ENCODE results near the gene DNAH12.

DNA sequence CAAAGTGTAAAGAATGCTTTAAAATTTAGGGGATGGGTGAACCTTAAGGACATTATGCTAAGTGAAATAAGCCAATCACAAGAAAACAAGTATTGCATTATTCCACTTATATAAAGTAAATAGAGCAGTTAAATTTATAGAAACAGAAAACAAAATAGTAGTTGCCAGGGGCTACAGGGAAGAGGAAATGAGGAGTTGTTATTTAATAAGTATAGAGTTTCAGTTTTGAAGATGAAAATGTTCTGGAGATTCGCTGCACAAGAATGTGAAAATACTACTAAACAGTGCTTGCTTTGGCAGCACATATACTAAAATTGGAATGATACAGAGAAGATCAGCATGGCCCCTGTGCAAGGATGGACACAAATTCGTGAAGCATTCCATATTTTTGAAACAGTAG is 32.0 kb downstream of the DNAH12 start:
- TF ChIP-seq SMC3 (IDR thresholded peaks at IDR 0.05; ENCODE audit: low read depth, low read length), result no peak
- TF ChIP-seq, protein P1, sequence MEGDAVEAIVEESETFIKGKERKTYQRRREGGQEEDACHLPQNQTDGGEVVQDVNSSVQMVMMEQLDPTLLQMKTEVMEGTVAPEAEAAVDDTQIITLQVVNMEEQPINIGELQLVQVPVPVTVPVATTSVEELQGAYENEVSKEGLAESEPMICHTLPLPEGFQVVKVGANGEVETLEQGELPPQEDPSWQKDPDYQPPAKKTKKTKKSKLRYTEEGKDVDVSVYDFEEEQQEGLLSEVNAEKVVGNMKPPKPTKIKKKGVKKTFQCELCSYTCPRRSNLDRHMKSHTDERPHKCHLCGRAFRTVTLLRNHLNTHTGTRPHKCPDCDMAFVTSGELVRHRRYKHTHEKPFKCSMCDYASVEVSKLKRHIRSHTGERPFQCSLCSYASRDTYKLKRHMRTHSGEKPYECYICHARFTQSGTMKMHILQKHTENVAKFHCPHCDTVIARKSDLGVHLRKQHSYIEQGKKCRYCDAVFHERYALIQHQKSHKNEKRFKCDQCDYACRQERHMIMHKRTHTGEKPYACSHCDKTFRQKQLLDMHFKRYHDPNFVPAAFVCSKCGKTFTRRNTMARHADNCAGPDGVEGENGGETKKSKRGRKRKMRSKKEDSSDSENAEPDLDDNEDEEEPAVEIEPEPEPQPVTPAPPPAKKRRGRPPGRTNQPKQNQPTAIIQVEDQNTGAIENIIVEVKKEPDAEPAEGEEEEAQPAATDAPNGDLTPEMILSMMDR (IDR thresholded peaks at IDR 0.05), result no peak
- no peak for TF ChIP-seq POLR2AphosphoS5 (IDR thresholded peaks at IDR 0.05; ENCODE audit: low read depth, low read length)
- no peak for TF ChIP-seq YY1 (IDR thresholded peaks at IDR 0.05; ENCODE audit: low read depth)
- TF ChIP-seq, protein P2, sequence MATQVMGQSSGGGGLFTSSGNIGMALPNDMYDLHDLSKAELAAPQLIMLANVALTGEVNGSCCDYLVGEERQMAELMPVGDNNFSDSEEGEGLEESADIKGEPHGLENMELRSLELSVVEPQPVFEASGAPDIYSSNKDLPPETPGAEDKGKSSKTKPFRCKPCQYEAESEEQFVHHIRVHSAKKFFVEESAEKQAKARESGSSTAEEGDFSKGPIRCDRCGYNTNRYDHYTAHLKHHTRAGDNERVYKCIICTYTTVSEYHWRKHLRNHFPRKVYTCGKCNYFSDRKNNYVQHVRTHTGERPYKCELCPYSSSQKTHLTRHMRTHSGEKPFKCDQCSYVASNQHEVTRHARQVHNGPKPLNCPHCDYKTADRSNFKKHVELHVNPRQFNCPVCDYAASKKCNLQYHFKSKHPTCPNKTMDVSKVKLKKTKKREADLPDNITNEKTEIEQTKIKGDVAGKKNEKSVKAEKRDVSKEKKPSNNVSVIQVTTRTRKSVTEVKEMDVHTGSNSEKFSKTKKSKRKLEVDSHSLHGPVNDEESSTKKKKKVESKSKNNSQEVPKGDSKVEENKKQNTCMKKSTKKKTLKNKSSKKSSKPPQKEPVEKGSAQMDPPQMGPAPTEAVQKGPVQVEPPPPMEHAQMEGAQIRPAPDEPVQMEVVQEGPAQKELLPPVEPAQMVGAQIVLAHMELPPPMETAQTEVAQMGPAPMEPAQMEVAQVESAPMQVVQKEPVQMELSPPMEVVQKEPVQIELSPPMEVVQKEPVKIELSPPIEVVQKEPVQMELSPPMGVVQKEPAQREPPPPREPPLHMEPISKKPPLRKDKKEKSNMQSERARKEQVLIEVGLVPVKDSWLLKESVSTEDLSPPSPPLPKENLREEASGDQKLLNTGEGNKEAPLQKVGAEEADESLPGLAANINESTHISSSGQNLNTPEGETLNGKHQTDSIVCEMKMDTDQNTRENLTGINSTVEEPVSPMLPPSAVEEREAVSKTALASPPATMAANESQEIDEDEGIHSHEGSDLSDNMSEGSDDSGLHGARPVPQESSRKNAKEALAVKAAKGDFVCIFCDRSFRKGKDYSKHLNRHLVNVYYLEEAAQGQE (IDR thresholded peaks at IDR 0.05; ENCODE audit: low read depth, low read length), result no peak
- no peak for TF ChIP-seq TAF1 (IDR thresholded peaks at IDR 0.05; ENCODE audit: borderline replicate concordance, low read depth, low read length)
- TF ChIP-seq, protein P3, sequence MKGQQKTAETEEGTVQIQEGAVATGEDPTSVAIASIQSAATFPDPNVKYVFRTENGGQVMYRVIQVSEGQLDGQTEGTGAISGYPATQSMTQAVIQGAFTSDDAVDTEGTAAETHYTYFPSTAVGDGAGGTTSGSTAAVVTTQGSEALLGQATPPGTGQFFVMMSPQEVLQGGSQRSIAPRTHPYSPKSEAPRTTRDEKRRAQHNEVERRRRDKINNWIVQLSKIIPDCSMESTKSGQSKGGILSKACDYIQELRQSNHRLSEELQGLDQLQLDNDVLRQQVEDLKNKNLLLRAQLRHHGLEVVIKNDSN (IDR thresholded peaks at IDR 0.05; ENCODE audit: borderline replicate concordance, low read depth), result no peak
- TF ChIP-seq, protein P4, sequence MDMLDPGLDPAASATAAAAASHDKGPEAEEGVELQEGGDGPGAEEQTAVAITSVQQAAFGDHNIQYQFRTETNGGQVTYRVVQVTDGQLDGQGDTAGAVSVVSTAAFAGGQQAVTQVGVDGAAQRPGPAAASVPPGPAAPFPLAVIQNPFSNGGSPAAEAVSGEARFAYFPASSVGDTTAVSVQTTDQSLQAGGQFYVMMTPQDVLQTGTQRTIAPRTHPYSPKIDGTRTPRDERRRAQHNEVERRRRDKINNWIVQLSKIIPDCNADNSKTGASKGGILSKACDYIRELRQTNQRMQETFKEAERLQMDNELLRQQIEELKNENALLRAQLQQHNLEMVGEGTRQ (IDR thresholded peaks at IDR 0.05; ENCODE audit: borderline replicate concordance, low read depth, low read length), result no peak
- TF ChIP-seq FOSL2 (IDR thresholded peaks at IDR 0.05; ENCODE audit: borderline replicate concordance, low read depth), result no peak
- no peak for TF ChIP-seq EZH2phosphoT487 (IDR thresholded peaks at IDR 0.05; ENCODE audit: borderline replicate concordance, low read depth)
- TF ChIP-seq RAD21 (IDR thresholded peaks at IDR 0.05; ENCODE audit: low read length), result no peak
- TF ChIP-seq RCOR1 (IDR thresholded peaks at IDR 0.05; ENCODE audit: low read length), result no peak
- no peak for TF ChIP-seq JUND (IDR thresholded peaks at IDR 0.05)
